ENCODE data around the gene KLK8.
"Not testable (repeated sequence)": the region's sequence is repeated elsewhere in the genome, so short reads cannot be mapped to it uniquely, and the experiment has no call there.

Gene KLK8

GRCh38 chr19:50978772-50979390 lies 22.5 kb downstream of the KLK8 start:
- no peak for TF ChIP-seq CTCF (IDR thresholded peaks at IDR 0.05; ENCODE audit: insufficient read depth, low read depth, low read length, missing control alignments)
- no peak overlapping the region for H3K4me3 ChIP-seq (ENCODE audit: low read depth, low read length)
- no peak for DNase-seq (ENCODE audit: low read depth)

- no peak overlapping the region for H3K4me3 ChIP-seq (ENCODE audit: low read depth, low read length)
- no peak for TF ChIP-seq CTCF (IDR thresholded peaks at IDR 0.05; ENCODE audit: insufficient read depth, low read depth, low read length, missing control alignments)
- no peak for DNase-seq (ENCODE audit: low read depth)
These were observed 23.8 kb downstream of the KLK8 start for GRCh38 chr19:50977626-50978025.

- DNase-seq (ENCODE audit: low read depth): no peak
- no peak overlapping the region for H3K4me3 ChIP-seq (ENCODE audit: low read depth, low read length)
- TF ChIP-seq CTCF (IDR thresholded peaks at IDR 0.05; ENCODE audit: insufficient read depth, low read depth, low read length, missing control alignments): no peak
These were observed 25.6 kb downstream of the KLK8 start for GRCh38 chr19:50975766-50976165.

GRCh38 chr19:50974702-50975556 lies 26.5 kb downstream of the KLK8 start:
- H3K4me3 ChIP-seq (ENCODE audit: low read depth, low read length): no peak overlapping the region
- no peak for DNase-seq (ENCODE audit: low read depth)
- no peak for TF ChIP-seq CTCF (IDR thresholded peaks at IDR 0.05; ENCODE audit: insufficient read depth, low read depth, low read length, missing control alignments)

- DNase-seq (ENCODE audit: low read depth): no peak
- TF ChIP-seq CTCF (IDR thresholded peaks at IDR 0.05; ENCODE audit: insufficient read depth, low read depth, low read length, missing control alignments): no peak
- no peak overlapping the region for H3K4me3 ChIP-seq (ENCODE audit: low read depth, low read length)
These were observed 28.5 kb downstream of the KLK8 start for GRCh38 chr19:50972795-50973376.

GRCh38 chr19:50969810-50970209 lies 31.6 kb downstream of the KLK8 start:
- H3K4me3 ChIP-seq (ENCODE audit: low read depth, low read length); DNase-seq (ENCODE audit: low read depth): not testable (repeated sequence)

- TF ChIP-seq CTCF (IDR thresholded peaks at IDR 0.05; ENCODE audit: insufficient read depth, low read depth, low read length, missing control alignments): no peak
- H3K4me3 ChIP-seq (ENCODE audit: low read depth, low read length): no peak within 1 kb of the TSS
- no peak for DNase-seq (ENCODE audit: low read depth)
These were observed 32.0 kb downstream of the KLK8 start, which contains the start of gene KLK6 for GRCh38 chr19:50969413-50969760. Gene KLK6, minus strand, starts transcription at chr19:50969591. Its CDS starts 1,487 bp downstream, at chr19:50968104.
